HG03571 (cell line): ENCODE measurements around the gene EIF2S3.
"Not testable (repeated sequence)": the region's sequence is repeated elsewhere in the genome, so short reads cannot be mapped to it uniquely, and the experiment has no call there.

Experiments used
- ATAC-seq: cut with Tn5 transposase; IDR thresholded peaks from one replicate; pipeline ENCODE4 v1.9.1; 2021; ENCODE audit not compliant: unreplicated experiment

Gene EIF2S3

DNA sequence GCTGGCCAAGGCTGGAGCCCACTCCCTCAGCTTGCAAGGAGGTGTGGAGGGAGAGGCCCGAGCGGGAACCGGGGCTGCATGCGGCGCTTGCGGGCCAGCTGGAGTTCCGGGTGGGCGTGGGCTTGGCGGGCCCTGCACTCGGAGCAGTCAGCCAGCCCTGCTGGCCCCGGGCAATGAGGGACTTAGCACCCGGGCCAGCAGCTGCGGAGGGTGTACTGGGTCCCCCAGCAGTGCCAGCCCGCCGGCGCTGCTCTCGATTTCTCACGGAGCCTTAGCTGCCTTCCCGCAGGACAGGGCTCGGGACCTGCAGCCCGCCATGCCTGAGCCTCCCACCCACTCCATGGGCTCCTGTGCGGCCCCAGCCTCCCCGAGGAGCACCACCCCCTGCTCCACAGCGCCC lies 5.1 kb upstream of the EIF2S3 start:
- not testable (repeated sequence) for ATAC-seq

- not testable (repeated sequence) for ATAC-seq
Measured at GRCh38 chrX:24050522-24051318, 4.0 kb upstream of the EIF2S3 start.

- ATAC-seq = peak; percentile 8
Measured at GRCh38 chrX:24055043-24055356, 244 bp downstream of the EIF2S3 start.

- no peak for ATAC-seq
Measured at GRCh38 chrX:24063488-24063887, 8.7 kb downstream of the EIF2S3 start.

- no peak for ATAC-seq
Measured at GRCh38 chrX:24069877-24070276, 15.1 kb downstream of the EIF2S3 start.

DNA sequence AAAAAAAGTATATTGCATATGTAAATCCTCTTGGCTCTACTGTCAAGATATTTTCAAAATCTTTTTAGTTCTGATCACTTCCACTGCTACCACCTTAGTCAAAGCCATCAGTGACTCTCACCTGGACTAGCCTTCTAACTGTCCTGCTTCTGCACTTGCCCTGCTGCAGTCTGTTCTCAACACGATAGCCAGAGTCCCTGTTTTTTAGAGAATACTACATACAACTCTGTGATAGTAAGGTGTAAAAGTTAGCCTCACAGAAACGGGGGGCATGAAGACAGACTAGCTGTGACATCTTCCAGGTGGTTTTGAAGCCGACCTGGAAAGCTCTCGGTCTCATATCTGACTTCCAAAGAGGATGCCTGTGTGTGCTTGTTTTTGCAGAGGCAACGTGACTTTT lies 24.7 kb downstream of the EIF2S3 start:
- no peak for ATAC-seq

GRCh38 chrX:24080245-24080644 lies 25.5 kb downstream of the EIF2S3 start:
- not testable (repeated sequence) for ATAC-seq

- no peak for ATAC-seq
Measured at GRCh38 chrX:24080704-24081103, 25.9 kb downstream of the EIF2S3 start.

DNA sequence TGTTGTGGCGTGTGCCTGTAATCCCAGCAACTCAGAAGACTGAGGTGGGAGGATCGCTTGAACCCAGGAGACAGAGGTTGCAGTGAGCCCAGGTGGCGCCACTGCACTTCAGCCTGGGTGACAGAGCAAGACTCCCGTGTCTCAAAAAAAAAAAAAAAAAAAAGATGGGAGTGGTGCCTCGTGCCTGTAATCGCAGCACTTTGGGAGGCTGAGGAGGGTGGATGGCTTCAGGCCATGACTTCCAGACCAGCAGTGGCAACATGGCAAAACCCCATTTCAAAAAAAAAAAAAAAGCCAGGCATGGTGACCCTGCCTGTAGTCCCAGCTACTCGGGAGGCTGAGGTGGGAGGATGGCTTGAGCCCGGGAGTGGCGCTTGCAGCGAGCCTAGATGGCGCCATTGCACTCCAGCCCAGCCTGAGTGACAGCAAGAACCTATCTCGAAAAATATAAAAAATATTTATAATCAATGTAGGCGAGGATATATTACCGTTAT lies 27.0 kb downstream of the EIF2S3 start:
- ATAC-seq = peak; percentile 56

GRCh38 chrX:24082447-24082846 lies 27.7 kb downstream of the EIF2S3 start:
- no peak for ATAC-seq

DNA sequence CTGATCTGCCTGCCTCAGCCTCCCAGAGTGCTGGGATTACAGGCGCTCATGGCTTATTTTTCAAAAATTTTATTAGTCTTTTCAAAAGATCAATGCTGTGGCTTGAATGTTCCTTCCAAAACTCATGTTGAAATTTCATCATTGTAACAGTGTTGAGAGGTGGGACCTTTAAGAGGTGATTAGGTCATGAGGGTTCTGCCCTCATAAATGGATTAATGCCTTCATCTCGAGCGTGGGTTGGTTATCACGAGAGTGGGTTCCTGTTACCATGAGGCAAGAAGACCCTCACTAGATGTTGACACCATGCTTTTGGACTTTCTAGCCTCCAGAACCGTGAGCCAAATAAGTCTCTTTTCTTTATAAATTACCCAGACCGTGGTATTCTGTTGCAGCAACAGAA lies 30.3 kb downstream of the EIF2S3 start:
- ATAC-seq = no peak

DNA sequence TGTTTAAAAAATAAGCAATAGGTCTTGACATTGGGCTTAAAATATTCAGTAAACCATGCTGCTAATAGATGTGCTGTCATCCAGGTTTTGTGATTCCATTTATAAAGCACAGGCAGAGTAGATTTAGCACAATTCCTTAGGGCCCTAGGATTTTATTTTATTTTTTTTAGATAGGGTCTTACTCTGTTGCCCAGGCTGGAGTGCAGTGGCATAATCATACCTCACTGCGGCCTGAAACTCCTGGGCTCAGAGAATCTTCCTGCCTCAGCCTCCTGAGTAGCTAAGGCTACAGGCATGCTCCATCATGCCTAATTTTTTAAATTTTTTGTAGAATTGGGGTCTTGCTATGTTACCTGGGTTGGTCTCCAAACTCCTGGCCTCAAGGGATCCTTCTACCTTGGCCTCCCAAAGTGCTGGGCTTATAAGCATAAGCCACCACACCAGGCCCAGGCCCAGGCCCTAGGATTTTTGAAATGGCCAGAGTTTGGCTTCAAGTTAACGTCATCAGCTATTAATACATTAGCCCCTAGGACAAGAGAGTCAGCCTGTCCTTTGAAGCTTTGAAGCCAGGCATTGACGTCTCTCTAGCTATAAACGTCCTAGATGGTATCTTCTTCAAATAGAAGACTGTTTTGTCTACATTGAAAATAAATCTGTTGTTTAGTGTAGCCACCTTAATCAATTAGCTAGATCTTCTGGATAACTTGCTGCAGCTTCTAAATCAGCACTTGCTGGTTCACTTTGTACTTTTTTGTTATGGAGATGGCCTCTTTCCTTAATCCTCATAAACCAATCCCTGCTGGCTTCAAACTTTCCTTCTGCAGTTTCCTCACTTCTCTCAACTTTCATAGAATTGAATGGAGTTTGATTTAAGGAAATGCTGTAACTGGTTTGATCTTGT lies 35.8 kb downstream of the EIF2S3 start:
- no peak for ATAC-seq

DNA sequence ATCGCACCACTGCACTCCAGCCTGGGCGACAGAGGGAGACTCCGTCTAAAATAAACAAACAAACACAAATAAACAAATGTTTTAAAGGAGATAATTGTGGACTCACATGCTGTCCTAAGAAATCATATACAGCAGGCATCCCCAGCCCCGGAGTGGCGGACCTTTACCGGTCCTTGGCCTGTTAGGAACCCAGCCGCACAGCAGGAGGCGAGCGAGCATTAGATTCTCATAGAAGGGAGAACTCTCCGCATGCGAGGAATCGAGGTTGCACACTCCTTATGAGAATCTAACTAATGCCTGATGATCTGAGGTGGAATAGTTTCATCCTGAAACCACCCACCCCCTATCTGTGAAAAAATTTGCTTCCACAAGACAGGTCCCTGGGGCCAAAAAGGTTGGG lies 39.0 kb downstream of the EIF2S3 start:
- no peak for ATAC-seq

DNA sequence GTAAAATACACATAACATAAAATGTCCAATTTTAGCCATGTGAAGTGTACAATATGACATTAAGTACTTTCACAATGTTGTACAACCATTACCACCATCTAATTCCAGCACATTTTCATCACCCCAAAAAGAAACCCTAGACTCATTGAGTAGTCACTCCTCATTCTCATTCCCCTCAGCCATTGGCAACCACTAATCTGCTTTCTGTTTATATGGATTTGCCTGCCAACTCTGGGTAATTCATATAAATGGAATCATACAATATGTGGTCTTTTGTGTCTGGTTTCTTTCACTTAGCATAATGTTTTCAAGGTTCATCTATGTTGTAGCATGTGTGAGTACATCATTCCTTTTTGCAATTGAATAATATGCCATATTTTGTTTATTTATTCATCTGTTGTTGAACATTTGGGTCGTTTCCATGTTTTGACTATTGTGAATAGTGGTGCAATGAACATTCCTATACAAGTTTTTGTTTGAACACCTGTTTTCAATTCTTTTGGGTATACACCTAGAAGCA lies 43.0 kb downstream of the EIF2S3 start:
- ATAC-seq = no peak

DNA sequence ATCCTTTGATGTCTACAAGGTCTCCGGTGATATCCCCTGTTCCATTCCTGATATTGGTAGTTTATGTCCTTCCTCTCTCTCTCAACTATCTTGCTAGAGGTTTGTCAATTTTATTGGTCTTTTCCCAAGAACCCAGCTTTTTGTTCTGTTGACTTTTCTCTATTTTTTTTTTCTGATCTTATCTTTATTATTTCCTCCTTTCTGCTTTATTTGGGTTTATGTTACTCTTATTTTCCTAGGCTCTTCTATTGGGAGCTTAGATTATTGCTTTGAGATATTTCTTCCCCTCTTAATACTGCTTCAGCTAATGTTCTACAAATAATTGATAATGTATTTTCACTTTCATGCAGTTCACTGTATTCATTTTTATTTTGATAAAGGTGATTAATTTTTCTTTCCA lies 44.2 kb downstream of the EIF2S3 start:
- ATAC-seq = no peak

DNA sequence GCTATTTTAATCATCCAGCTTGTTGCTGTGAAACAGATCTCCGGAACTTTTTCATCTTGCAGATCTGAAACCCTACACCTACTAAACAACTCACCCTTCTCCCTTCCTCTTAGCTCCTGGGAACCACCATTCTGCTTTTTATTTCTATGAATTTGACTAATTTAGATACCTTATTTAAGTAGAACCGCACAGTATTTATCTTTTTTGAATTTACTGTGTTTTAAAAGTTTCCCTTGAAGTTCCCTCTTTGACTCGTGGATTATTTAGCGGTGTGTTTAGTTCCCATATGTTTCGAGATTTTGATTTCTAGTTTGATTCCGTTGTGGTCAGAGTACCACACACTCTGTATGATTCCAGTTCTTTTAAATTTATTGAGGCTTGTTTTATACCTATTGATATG lies 44.6 kb downstream of the EIF2S3 start:
- no peak for ATAC-seq

GRCh38 chrX:24100713-24101112 lies 46.0 kb downstream of the EIF2S3 start:
- ATAC-seq = no peak

DNA sequence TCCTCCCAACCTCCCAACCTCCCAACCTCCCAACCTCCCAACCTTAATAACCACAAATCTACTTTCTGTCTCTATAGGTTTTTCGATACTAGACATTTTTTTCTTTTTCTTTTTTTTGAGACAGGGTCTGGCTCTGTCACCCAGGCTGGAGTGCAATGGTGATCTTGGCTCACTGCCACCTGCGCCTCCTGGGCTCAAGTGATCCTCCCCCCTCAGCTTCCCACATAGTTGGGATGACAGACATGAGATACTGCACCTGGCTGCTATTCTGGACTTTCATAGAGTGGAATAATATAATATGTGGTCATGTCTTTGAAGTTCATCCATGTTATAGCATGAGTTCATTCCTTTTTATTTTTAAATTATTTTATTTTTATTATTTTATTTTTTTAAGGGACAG lies 55.3 kb downstream of the EIF2S3 start:
- ATAC-seq = no peak

DNA sequence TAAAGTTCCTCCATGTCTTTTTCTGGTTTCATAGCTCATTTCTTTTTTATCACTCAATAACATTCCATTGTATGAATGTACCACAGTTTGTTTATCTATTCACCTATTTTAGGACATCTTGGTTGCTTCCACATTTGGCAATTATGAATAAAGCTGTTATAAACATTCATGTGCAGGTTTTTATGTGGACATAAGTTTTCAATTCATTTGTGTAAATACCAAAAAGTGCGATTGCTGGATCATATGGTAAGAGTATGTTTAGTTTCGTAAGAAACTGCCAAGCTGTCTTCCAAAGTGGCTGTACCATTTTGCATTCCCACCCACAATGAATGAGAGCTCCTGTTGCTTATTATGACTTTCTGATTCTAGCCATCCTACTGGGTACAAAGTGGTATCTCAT lies 58.4 kb downstream of the EIF2S3 start:
- ATAC-seq = no peak

DNA sequence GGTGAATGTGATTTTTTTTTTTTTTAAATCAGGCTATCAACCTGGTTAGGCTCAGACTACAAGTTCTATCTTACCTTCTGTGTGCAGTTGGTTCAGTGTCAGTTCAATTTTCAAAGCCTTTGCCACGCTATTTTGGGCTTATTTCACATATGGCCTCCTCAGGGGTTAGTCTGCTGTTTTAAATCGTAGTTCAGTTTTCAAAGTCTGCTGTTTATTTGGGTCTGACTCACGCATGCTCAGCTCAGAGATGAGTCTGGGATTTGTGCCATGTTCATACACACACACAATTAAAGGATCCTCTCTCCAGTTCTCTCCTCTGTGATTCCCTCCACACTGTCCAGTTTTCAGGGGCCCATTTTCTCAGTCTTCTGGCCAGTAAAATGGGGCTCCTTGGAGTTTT lies 62.5 kb downstream of the EIF2S3 start:
- ATAC-seq = no peak

GRCh38 chrX:24124244-24124799 lies 69.6 kb downstream of the EIF2S3 start:
- no peak for ATAC-seq
